GM23248 (cell line): ENCODE data around the gene DDX10. TPM values are rescaled to one million over a fixed set of nuclear protein-coding genes. Genes with fewer than 3 reads are reported as not detected.

Source experiments
- DNase-seq: peaks from one replicate; pipeline ENCODE4 v3.0.0-alpha.2; 2015
- H2AFZ ChIP-seq: fragments of 200-600 bp; sonication (generic); 2 replicates; pipeline ENCODE4 v1.6.1; 2016; ENCODE audit warnings: antibody characterized with exemption
- H3F3A ChIP-seq: fragments of 200-600 bp; sonication (generic); 2 replicates; pipeline ENCODE4 v1.6.1; 2016; ENCODE audit warnings: mild to moderate bottlenecking, antibody characterized with exemption, mixed run types; ENCODE audit not compliant: insufficient read depth
- H3K27ac ChIP-seq: fragments of 200-600 bp; sonication (generic); 2 replicates; pipeline ENCODE4 v1.5.1; 2016; ENCODE audit warnings: mild to moderate bottlenecking
- H3K27me3 ChIP-seq: fragments of 200-600 bp; sonication (generic); replicated peaks from 2 replicates; pipeline ENCODE4 v1.6.1; 2016; ENCODE audit warnings: mild to moderate bottlenecking; ENCODE audit not compliant: insufficient read depth
- H3K36me3 ChIP-seq: fragments of 200-600 bp; sonication (generic); 2 replicates; pipeline ENCODE4 v1.6.1; 2016; ENCODE audit warnings: low read depth, mild to moderate bottlenecking
- H3K4me1 ChIP-seq: fragments of 200-600 bp; sonication (generic); 2 replicates; pipeline ENCODE4 v1.6.1; 2016; ENCODE audit warnings: mild to moderate bottlenecking; ENCODE audit not compliant: insufficient read depth
- H3K4me2 ChIP-seq: fragments of 200-600 bp; sonication (generic); one replicate; pipeline ENCODE4 v1.6.1; 2016; ENCODE audit warnings: mild to moderate bottlenecking; ENCODE audit not compliant: unreplicated experiment
- H3K4me3 ChIP-seq: fragments of 200-600 bp; sonication (generic); 2 replicates; pipeline ENCODE4 v1.5.1; 2016; ENCODE audit warnings: mild to moderate bottlenecking
- H3K79me2 ChIP-seq: fragments of 200-600 bp; sonication (generic); 2 replicates; pipeline ENCODE4 v1.6.1; 2016; ENCODE audit warnings: mild to moderate bottlenecking; ENCODE audit not compliant: insufficient read depth
- H3K9ac ChIP-seq: fragments of 200-600 bp; sonication (generic); 2 replicates; pipeline ENCODE4 v1.6.1; 2016; ENCODE audit warnings: mild to moderate bottlenecking
- H3K9me2 ChIP-seq: fragments of 200-600 bp; sonication (generic); 2 replicates; pipeline ENCODE4 v1.6.1; 2016; ENCODE audit warnings: mixed run types, mild to moderate bottlenecking, moderate library complexity; ENCODE audit not compliant: insufficient read depth
- H3K9me3 ChIP-seq: fragments of 200-600 bp; sonication (generic); one replicate; pipeline ENCODE4 v1.6.1; 2017; ENCODE audit warnings: low read depth
- H4K20me1 ChIP-seq: fragments of 200-600 bp; sonication (generic); 2 replicates; pipeline ENCODE4 v1.6.0; 2016; ENCODE audit not compliant: insufficient read depth
- EZH2 ChIP-seq: fragments of 200-600 bp; sonication (generic); IDR thresholded peaks from 2 replicates; pipeline ENCODE4 v1.6.1; 2018; ENCODE audit warnings: antibody characterized with exemption, mild to moderate bottlenecking; ENCODE audit not compliant: insufficient read depth, poor library complexity, severe bottlenecking
- EZH2phosphoT487 ChIP-seq: fragments of 200-600 bp; sonication (generic); IDR thresholded peaks from 2 replicates; pipeline ENCODE4 v1.6.1; 2018; ENCODE audit warnings: antibody characterized with exemption, moderate library complexity, mild to moderate bottlenecking, low read depth; ENCODE audit not compliant: insufficient read depth
- WGBS, 2 experiments: methylation state at CpG; one replicate each; pipeline ENCODE4 v1.1.6; 2015 to 2017; ENCODE audit warnings: low lambda C conversion rate in 2 of 2, low coverage in 1 of 2; ENCODE audit errors: missing lambda C conversion rate in 2 of 2; 5-methylcytosine and 5-hydroxymethylcytosine counted together
- in situ Hi-C: fragments of 300-500 bp; cut with MboI; formaldehyde crosslinking; loops from 2 replicates; pipeline ENCODE4 v1.15.0; 2020
- polyA plus RNA-seq: library from polyadenylated mRNA; unstranded; fragments of >200 nt; fragmentation: Nextera tagmentation; extraction: Ambion mirVana; gene quantifications from 2 replicates; pipeline ENCODE4 v1.2.1, GENCODE V29; 2016
- total RNA-seq: library from RNA; depleted of rRNA; stranded (reverse); fragments of >200 nt; shearing (Covaris generic); gene quantifications from 2 replicates; pipeline ENCODE4 v1.2.3, GENCODE V29; 2014

Gene DDX10
- total and polyA plus RNA-seq, 2 experiments from 2014 or later, result 23.6 to 31.2 TPM

- Histone ChIP-seq H3K27ac (peak overlapping the region; percentile 51), H3K9me2 (no peaks in the 10 kb centered on the region), H3K4me2 (peak overlapping the region; percentile 32), H3F3A (peaks cover 22% of the 10 kb centered on the region), H3K4me1 (peaks cover 20% of the 10 kb centered on the region), H3K4me3 (no peak overlapping the region), H3K36me3 (no peaks in the 10 kb centered on the region), H2AFZ (no peak overlapping the region), H3K9me3 (no peaks in the 10 kb centered on the region), H4K20me1 (no peaks in the 10 kb centered on the region), H3K9ac (no peak overlapping the region), H3K27me3 (no peaks in the 10 kb centered on the region), H3K79me2 (no peaks in the 10 kb centered on the region; the same call in 1 of the 2 replicates)
- peak; percentile 53 for DNase-seq
- in situ Hi-C loops, result no loop called here
- WGBS, 2 experiments, result 61 to 65% methylated on average over 2 of the region's 2 CpGs
- no peak for TF ChIP-seq EZH2phosphoT487
- no peak for TF ChIP-seq EZH2
Measured at GRCh38 chr11:108906826-108907225, 242.0 kb downstream of the DDX10 start.

GRCh38 chr11:108909041-108909440 is 244.2 kb downstream of the DDX10 start:
- no peaks in the 10 kb centered on the region for H3K9me2 ChIP-seq
- no peak for DNase-seq
- in situ Hi-C loops, result no loop called here
- no peak overlapping the region for H3K9ac ChIP-seq
- no peaks in the 10 kb centered on the region for H3K27me3 ChIP-seq
- no peak overlapping the region for H3K4me2 ChIP-seq
- H4K20me1 ChIP-seq, result no peaks in the 10 kb centered on the region
- H3F3A ChIP-seq, result peaks cover 35% of the 10 kb centered on the region
- no peaks in the 10 kb centered on the region; the same call in 1 of the 2 replicates for H3K79me2 ChIP-seq
- H3K9me3 ChIP-seq, result no peaks in the 10 kb centered on the region
- no peak overlapping the region for H3K4me3 ChIP-seq
- TF ChIP-seq EZH2 (no peak), EZH2phosphoT487 (no peak)
- 97% methylated on average over 5 of the region's 5 CpGs; no CpG with 5 or more reads in 1 of the 2 experiments for WGBS, 2 experiments
- H3K4me1 ChIP-seq, result peaks cover 40% of the 10 kb centered on the region
- no peaks in the 10 kb centered on the region for H3K36me3 ChIP-seq
- no peak overlapping the region for H2AFZ ChIP-seq
- no peak overlapping the region for H3K27ac ChIP-seq

- TF ChIP-seq EZH2 (no peak), EZH2phosphoT487 (no peak)
Measured at GRCh38 chr11:108909921-108910320, 245.1 kb downstream of the DDX10 start.

GRCh38 chr11:108912581-108912980 is 247.7 kb downstream of the DDX10 start:
- Histone ChIP-seq H3K36me3 (no peaks in the 10 kb centered on the region), H3K4me2 (peak overlapping the region; percentile 24), H3K9ac (no peak overlapping the region), H4K20me1 (no peaks in the 10 kb centered on the region), H3F3A (peaks cover 19% of the 10 kb centered on the region), H3K4me3 (no peak overlapping the region), H3K27me3 (no peaks in the 10 kb centered on the region), H3K9me3 (no peaks in the 10 kb centered on the region), H3K9me2 (no peaks in the 10 kb centered on the region), H3K79me2 (no peaks in the 10 kb centered on the region), H3K4me1 (peaks cover 32% of the 10 kb centered on the region), H3K27ac (peak overlapping the region; percentile 59), H2AFZ (no peak overlapping the region)
- TF ChIP-seq EZH2 (no peak), EZH2phosphoT487 (no peak)
- DNase-seq, result peak; percentile 66
- WGBS, 2 experiments, result 77 to 83% methylated on average over 1 of the region's 1 CpG
- in situ Hi-C loops, result no loop called here

More at GRCh38 chr11:108909921-108910320, 245.1 kb downstream of the DDX10 start:
- Histone ChIP-seq H3K9ac (no peak overlapping the region), H3K4me2 (no peak overlapping the region), H3K27ac (no peak overlapping the region), H2AFZ (no peak overlapping the region), H3K36me3 (no peaks in the 10 kb centered on the region), H3K9me2 (no peaks in the 10 kb centered on the region), H3F3A (peaks cover 35% of the 10 kb centered on the region), H3K79me2 (no peaks in the 10 kb centered on the region), H3K9me3 (no peaks in the 10 kb centered on the region), H3K4me1 (peaks cover 40% of the 10 kb centered on the region), H3K27me3 (no peaks in the 10 kb centered on the region), H3K4me3 (no peak overlapping the region), H4K20me1 (no peaks in the 10 kb centered on the region)
- in situ Hi-C loops, result no loop called here
- WGBS, 2 experiments, result 96 to 100% methylated on average over 3 of the region's 3 CpGs
- DNase-seq, result no peak
